ENCODE data around the gene DEDD.
A peak's percentile ranks its signal among the peaks of the same experiment; 100 is the strongest.

The DEDD gene

DNA sequence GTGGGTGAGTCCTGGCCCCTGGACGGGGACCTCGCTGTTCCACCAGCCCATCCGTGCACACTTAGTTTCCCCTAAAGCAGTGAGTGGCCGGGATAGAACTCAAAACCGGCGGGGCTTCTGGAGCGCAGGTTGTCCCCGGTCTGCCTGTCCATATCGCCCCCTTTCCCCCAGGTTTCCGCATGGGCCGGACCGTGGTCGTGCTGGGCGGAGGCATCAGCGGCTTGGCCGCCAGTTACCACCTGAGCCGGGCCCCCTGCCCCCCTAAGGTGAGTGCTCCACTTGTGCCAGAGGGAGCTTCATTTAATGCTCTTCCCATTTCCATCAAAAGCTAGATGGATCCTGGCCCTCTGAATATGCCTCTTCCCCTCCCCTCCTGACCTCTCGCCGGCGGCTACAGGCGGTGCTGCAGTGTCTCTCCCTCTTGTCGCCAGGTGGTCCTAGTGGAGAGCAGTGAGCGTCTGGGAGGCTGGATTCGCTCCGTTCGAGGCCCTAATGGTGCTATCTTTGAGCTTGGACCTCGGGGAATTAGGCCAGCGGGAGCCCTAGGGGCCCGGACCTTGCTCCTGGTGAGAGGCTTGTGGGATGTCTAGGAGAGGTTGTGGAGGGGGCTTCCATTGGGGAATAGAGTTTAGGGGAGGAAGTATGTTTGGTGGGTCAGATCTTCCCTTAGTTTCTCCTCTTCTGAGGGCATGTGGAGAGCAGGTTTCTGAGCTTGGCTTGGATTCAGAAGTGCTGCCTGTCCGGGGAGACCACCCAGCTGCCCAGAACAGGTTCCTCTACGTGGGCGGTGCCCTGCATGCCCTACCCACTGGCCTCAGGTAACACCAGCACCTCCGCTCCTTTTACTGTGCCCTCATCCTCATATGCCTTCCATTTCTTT lies 34.4 kb upstream of the DEDD start:
- Mint-ChIP-seq H3K4me1 (peaks cover 33% of the 10 kb centered on the region), H3K27ac (peak overlapping the region; percentile 88 to 93 (median 90)), H3K36me3 (ENCODE audit: low read depth) (peaks cover 42% of the 10 kb centered on the region), H3K9me3 (no peaks in the 10 kb centered on the region), H3K4me3 (peak overlapping the region; percentile 83 to 94 (median 88)), H3K27me3 (ENCODE audit: low read depth) (no peaks in the 10 kb centered on the region)
- TF ChIP-seq, protein P1, sequence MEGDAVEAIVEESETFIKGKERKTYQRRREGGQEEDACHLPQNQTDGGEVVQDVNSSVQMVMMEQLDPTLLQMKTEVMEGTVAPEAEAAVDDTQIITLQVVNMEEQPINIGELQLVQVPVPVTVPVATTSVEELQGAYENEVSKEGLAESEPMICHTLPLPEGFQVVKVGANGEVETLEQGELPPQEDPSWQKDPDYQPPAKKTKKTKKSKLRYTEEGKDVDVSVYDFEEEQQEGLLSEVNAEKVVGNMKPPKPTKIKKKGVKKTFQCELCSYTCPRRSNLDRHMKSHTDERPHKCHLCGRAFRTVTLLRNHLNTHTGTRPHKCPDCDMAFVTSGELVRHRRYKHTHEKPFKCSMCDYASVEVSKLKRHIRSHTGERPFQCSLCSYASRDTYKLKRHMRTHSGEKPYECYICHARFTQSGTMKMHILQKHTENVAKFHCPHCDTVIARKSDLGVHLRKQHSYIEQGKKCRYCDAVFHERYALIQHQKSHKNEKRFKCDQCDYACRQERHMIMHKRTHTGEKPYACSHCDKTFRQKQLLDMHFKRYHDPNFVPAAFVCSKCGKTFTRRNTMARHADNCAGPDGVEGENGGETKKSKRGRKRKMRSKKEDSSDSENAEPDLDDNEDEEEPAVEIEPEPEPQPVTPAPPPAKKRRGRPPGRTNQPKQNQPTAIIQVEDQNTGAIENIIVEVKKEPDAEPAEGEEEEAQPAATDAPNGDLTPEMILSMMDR (IDR thresholded peaks at IDR 0.05; ENCODE audit: unreplicated experiment in 3 of 3), result no peak

DNA sequence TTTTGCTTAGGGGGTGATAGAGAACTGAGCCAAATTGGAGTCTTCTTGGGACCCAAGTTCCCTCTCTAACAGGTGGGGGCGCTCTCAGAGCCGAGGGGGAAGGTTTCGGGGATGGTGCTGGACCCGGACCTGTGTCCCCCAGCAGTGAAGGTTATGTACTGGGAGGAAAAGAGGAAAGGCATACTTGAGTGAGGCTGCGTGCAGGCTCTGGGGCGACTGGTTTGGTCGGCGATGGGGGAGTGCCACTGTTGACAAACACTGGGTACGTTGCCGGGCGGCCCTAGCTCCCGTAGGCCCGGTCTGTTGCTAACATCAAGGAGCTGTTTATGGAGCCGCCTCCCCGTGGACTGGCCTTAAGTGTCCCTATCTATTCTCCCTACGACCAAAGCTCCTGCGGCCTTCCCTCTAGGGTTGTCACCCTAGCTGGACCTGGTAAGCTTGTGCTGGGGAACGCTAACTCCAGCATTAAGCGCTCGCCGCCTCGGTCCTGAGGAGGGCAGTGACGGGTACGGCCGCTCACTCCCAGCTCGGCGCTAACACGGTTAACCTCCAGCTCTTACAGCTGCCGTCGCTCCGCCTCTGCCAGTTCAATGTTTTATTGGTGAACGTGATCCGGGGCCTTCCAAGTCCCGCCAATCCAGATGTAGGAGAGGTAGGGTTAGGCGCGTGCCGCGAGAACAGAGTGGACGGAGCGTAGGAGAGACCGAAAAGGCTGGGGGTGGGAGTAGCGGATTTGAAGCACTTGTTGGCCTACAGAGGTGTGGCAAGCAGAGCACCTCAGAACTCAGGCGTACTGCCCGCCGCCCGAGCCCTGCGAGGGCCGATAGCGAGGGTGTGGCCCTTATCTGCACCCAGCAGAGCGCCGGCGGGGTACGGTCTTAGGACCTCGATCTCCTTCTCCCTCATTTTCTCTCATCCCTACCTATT lies 33.5 kb upstream of the DEDD start, which contains the start of gene PPOX:
Gene PPOX, plus strand, starts transcription at position 685 of the 927 bp plus-strand sequence. CDS start 422 bp downstream, outside the sequence.
- TF ChIP-seq, protein P1 (IDR thresholded peaks at IDR 0.05; ENCODE audit: unreplicated experiment in 3 of 3), result peak; percentile 27 to 48 (median 46)
- peaks cover 41% of the 10 kb centered on the region for H3K4me1 Mint-ChIP-seq
- H3K9me3 Mint-ChIP-seq, result no peaks in the 10 kb centered on the region
- peak within 1 kb of the TSS; percentile 88 to 93 (median 90) for H3K27ac Mint-ChIP-seq
- peaks cover 41% of the 10 kb centered on the region for H3K36me3 Mint-ChIP-seq (ENCODE audit: low read depth)
- H3K4me3 Mint-ChIP-seq, result peak within 1 kb of the TSS; percentile 83 to 94 (median 88)
- no peaks in the 10 kb centered on the region for H3K27me3 Mint-ChIP-seq (ENCODE audit: low read depth)

DNA sequence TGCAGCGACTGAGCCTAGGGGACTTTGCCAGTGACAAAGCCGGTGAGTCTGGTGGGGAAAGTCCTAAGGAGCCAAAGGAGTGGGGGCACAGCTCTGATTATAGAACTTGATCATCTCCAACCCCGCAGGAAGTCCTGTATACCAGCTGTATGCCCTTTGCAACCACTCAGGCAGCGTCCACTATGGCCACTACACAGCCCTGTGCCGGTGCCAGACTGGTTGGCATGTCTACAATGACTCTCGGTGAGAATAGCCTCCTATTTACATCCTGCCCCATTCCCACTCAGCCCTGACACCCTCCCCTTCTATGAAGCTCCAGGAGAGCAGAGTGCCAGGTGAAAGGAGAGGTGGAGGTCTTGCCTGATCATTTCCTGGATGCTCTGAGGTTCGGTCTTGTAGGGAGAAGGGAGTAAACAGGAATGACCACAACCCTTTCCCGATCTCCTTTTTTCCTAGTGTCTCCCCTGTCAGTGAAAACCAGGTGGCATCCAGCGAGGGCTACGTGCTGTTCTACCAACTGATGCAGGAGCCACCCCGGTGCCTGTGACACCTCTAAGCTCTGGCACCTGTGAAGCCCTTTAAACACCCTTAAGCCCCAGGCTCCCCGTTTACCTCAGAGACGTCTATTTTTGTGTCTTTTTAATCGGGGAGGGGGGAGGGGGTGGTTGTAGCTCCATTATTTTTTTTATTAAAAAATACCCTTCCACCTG lies 32.6 kb upstream of the DEDD start:
- Mint-ChIP-seq H3K4me1 (peaks cover 47% of the 10 kb centered on the region), H3K4me3 (peak overlapping the region; percentile 64 to 88 (median 83)), H3K9me3 (no peaks in the 10 kb centered on the region), H3K27me3 (ENCODE audit: low read depth) (no peaks in the 10 kb centered on the region), H3K27ac (peak overlapping the region; percentile 40 to 93 (median 88)), H3K36me3 (ENCODE audit: low read depth) (peaks cover 41% of the 10 kb centered on the region)
- TF ChIP-seq, protein P1 (IDR thresholded peaks at IDR 0.05; ENCODE audit: unreplicated experiment in 3 of 3), result no peak

DNA sequence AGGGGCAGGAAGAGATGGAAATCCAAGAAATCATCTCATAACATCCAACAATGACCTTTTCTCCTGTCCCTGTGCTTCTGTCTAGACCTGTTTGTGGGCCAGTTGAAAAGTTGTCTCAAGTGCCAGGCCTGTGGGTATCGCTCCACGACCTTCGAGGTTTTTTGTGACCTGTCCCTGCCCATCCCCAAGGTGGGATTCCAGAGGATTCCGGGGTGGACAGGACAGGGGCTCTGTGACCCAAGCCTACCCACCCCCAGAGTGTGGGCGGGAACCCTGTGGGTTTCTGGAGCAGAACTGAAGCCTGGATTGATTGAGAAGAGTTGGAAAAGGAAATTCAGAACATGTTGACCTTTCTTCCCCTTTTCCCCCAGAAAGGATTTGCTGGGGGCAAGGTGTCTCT lies 31.3 kb upstream of the DEDD start:
- peak overlapping the region; percentile 0 to 68 (median 5) for H3K27ac Mint-ChIP-seq
- peak overlapping the region; percentile 29 to 92 (median 45) for H3K4me3 Mint-ChIP-seq
- H3K9me3 Mint-ChIP-seq, result no peaks in the 10 kb centered on the region
- H3K4me1 Mint-ChIP-seq, result peaks cover 55% of the 10 kb centered on the region
- H3K36me3 Mint-ChIP-seq (ENCODE audit: low read depth), result peaks cover 43% of the 10 kb centered on the region
- H3K27me3 Mint-ChIP-seq (ENCODE audit: low read depth), result no peaks in the 10 kb centered on the region
- TF ChIP-seq, protein P1 (IDR thresholded peaks at IDR 0.05; ENCODE audit: unreplicated experiment in 3 of 3), result no peak

DNA sequence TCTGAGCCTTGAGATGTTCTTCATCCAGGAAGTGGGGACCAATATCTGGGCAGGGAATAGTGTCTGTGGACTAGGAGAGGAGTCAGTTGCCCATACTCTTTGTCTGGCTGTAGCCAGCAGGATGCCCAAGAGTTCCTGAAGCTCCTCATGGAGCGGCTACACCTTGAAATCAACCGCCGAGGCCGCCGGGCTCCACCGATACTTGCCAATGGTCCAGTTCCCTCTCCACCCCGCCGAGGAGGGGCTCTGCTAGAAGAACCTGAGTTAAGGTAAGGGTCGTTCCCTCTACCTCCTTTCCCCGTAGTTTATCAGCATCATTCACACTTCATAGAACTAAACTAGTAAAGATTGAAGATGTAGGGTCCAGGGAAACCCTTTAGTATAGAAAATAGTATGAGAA lies 30.3 kb upstream of the DEDD start:
- peaks cover 50% of the 10 kb centered on the region for H3K36me3 Mint-ChIP-seq (ENCODE audit: low read depth)
- H3K4me1 Mint-ChIP-seq, result peaks cover 60% of the 10 kb centered on the region
- TF ChIP-seq, protein P1 (IDR thresholded peaks at IDR 0.05; ENCODE audit: unreplicated experiment in 3 of 3), result no peak
- no peaks in the 10 kb centered on the region for H3K9me3 Mint-ChIP-seq
- H3K27me3 Mint-ChIP-seq (ENCODE audit: low read depth), result no peaks in the 10 kb centered on the region
- peak overlapping the region; percentile 29 to 92 (median 57) for H3K4me3 Mint-ChIP-seq
- peak overlapping the region in 1 of 3 experiments; percentile 5 for H3K27ac Mint-ChIP-seq

Measured in nephron (organoid).